ENCODE measurements around the gene NOP53.

Gene NOP53

DNA sequence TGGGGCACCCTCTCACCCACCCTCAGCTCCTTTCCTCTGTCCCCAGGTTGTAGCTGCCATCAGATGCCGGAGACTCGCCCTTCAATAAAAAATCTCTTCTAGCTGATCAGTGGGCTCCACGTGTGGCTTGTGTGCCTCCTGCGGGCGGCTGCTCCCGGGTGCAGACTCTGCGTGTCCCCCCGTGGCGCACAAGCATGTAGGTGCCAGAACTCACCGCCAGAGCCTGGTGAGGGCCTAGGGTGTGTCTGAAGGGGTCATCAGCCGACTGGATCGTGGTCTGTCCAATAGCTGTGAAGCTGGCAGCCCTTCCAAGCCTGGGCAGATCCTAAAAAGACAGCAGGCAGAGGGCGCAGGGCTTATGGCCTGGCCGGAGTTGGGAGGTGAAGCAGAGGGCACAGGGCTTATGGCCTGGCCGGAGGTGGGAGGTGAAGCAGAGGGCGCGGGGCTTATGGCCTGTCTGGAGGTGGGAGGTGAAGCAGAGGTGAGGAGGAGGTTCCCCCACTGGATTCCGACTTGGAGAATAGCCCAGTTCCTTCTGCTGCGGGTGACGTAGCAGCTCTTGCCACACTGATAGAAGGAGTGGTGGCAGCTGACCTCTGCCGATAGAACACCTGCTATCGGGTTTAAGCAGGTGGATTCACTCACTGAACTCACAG, 11.7 kb downstream of the NOP53 start:
- Histone ChIP-seq H3K4me3 (ENCODE audit: low read depth, low read length) (no peak overlapping the region), H3K27ac (ENCODE audit: extremely low read depth, low read depth, low read length) (no peak overlapping the region), H3K4me1 (ENCODE audit: control insufficient read depth, insufficient read depth, low read length) (no peaks in the 10 kb centered on the region), H3K9me3 (ENCODE audit: control insufficient read depth, insufficient read depth, low read depth, low read length) (no peaks in the 10 kb centered on the region), H3K36me3 (ENCODE audit: control insufficient read depth in 2 of 2, insufficient read depth in 1 of 2, low read length in 2 of 2) (peaks cover 30 to 69% of the 10 kb centered on the region in 2 experiments)
- CTCF ChIA-PET: interaction anchor here (0.9 to 2.1 kb wide), 3 partner anchors 9 to 44 kb away, joined by 3 to 11 read pairs (median 3); partner anchors contain the start of gene EHD2
- POLR2A ChIA-PET: interaction anchor here (0.6 to 1.3 kb wide), 2 partner anchors 8 to 14 kb away, joined by 3 read pairs; no protein-coding TSS in a partner anchor
- TF ChIP-seq ZNF76 (tag by site-specific recombination; IDR thresholded peaks at IDR 0.05; ENCODE audit: borderline replicate concordance, low read depth) (no peak), ZBTB21 (tag by site-specific recombination; IDR thresholded peaks at IDR 0.05) (no peak), ZNF585B (tag by site-specific recombination; IDR thresholded peaks at IDR 0.05) (no peak), ZNF274 (IDR thresholded peaks at IDR 0.05; ENCODE audit: low read length) (no peak), ZNF274 (tag by site-specific recombination; IDR thresholded peaks at IDR 0.05; ENCODE audit: borderline replicate concordance) (no peak), GLIS1 (tag by site-specific recombination; IDR thresholded peaks at IDR 0.05) (no peak), ZNF239 (tag by site-specific recombination; IDR thresholded peaks at IDR 0.05) (no peak), ZNF792 (tag by site-specific recombination; IDR thresholded peaks at IDR 0.05) (no peak), ZFP3 (tag by site-specific recombination; IDR thresholded peaks at IDR 0.05; ENCODE audit: low read depth) (no peak), ZNF610 (tag by site-specific recombination; IDR thresholded peaks at IDR 0.05; ENCODE audit: borderline replicate concordance) (no peak), GFI1B (tag by site-specific recombination; IDR thresholded peaks at IDR 0.05) (no peak), ZBTB1 (tag by site-specific recombination; IDR thresholded peaks at IDR 0.05) (no peak)
- TF ChIP-seq, protein P1, sequence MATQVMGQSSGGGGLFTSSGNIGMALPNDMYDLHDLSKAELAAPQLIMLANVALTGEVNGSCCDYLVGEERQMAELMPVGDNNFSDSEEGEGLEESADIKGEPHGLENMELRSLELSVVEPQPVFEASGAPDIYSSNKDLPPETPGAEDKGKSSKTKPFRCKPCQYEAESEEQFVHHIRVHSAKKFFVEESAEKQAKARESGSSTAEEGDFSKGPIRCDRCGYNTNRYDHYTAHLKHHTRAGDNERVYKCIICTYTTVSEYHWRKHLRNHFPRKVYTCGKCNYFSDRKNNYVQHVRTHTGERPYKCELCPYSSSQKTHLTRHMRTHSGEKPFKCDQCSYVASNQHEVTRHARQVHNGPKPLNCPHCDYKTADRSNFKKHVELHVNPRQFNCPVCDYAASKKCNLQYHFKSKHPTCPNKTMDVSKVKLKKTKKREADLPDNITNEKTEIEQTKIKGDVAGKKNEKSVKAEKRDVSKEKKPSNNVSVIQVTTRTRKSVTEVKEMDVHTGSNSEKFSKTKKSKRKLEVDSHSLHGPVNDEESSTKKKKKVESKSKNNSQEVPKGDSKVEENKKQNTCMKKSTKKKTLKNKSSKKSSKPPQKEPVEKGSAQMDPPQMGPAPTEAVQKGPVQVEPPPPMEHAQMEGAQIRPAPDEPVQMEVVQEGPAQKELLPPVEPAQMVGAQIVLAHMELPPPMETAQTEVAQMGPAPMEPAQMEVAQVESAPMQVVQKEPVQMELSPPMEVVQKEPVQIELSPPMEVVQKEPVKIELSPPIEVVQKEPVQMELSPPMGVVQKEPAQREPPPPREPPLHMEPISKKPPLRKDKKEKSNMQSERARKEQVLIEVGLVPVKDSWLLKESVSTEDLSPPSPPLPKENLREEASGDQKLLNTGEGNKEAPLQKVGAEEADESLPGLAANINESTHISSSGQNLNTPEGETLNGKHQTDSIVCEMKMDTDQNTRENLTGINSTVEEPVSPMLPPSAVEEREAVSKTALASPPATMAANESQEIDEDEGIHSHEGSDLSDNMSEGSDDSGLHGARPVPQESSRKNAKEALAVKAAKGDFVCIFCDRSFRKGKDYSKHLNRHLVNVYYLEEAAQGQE (tag by site-specific recombination; IDR thresholded peaks at IDR 0.05): no peak
- TF ChIP-seq, protein P2, sequence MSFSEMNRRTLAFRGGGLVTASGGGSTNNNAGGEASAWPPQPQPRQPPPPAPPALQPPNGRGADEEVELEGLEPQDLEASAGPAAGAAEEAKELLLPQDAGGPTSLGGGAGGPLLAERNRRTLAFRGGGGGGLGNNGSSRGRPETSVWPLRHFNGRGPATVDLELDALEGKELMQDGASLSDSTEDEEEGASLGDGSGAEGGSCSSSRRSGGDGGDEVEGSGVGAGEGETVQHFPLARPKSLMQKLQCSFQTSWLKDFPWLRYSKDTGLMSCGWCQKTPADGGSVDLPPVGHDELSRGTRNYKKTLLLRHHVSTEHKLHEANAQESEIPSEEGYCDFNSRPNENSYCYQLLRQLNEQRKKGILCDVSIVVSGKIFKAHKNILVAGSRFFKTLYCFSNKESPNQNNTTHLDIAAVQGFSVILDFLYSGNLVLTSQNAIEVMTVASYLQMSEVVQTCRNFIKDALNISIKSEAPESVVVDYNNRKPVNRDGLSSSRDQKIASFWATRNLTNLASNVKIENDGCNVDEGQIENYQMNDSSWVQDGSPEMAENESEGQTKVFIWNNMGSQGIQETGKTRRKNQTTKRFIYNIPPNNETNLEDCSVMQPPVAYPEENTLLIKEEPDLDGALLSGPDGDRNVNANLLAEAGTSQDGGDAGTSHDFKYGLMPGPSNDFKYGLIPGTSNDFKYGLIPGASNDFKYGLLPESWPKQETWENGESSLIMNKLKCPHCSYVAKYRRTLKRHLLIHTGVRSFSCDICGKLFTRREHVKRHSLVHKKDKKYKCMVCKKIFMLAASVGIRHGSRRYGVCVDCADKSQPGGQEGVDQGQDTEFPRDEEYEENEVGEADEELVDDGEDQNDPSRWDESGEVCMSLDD (tag by site-specific recombination; IDR thresholded peaks at IDR 0.05): no peak

DNA sequence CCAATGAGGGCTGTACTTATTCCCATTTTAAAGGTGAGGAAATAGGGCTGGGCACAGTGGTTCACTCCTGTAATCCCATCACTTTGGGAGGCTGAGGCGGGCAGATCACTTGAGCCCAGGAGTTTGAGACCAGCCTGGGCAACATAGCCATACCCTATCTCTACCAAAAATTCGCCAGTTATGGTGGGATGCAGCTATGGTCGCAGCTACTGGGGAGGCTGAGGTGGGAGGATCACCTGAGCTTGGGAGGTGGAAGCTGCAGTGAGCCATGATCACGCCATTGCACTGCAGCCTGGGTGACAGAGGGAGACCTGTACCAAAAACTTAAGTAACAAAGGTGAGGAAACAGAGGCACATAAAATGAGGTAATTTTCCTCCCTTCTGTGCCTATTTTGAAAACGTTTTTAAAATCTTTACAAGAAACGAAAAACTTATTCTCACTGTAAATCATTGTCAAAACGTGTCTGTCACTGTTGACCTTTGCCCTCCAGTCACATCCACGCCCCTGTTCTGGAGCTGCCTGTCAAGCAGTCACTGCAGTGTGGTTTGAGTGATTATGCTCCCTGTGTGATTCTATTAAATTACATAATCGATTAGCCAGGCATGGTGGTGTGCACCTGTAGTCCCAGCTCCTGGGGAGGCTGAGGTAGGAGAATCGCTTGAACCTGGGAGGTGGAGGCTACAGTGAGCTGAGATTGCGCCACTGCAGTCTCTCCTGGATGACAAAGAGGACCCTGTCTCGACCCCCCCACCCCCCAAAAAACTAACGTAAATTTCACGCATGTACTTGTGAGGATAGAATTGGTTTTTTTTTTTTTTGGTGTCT, 12.5 kb downstream of the NOP53 start:
- H3K4me3 ChIP-seq (ENCODE audit: low read depth, low read length): no peak overlapping the region
- TF ChIP-seq EGR2 (tag by site-specific recombination; IDR thresholded peaks at IDR 0.05; ENCODE audit: low read depth): no peak
- TF ChIP-seq, protein P3, sequence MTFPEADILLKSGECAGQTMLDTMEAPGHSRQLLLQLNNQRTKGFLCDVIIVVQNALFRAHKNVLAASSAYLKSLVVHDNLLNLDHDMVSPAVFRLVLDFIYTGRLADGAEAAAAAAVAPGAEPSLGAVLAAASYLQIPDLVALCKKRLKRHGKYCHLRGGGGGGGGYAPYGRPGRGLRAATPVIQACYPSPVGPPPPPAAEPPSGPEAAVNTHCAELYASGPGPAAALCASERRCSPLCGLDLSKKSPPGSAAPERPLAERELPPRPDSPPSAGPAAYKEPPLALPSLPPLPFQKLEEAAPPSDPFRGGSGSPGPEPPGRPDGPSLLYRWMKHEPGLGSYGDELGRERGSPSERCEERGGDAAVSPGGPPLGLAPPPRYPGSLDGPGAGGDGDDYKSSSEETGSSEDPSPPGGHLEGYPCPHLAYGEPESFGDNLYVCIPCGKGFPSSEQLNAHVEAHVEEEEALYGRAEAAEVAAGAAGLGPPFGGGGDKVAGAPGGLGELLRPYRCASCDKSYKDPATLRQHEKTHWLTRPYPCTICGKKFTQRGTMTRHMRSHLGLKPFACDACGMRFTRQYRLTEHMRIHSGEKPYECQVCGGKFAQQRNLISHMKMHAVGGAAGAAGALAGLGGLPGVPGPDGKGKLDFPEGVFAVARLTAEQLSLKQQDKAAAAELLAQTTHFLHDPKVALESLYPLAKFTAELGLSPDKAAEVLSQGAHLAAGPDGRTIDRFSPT (tag by site-specific recombination; IDR thresholded peaks at IDR 0.05): no peak
- TF ChIP-seq ZNF19 (tag by site-specific recombination; IDR thresholded peaks at IDR 0.05; ENCODE audit: low read depth): no peak
- no peak for TF ChIP-seq BCL11A (tag by site-specific recombination; IDR thresholded peaks at IDR 0.05; ENCODE audit: low read depth)
- TF ChIP-seq, protein P4, sequence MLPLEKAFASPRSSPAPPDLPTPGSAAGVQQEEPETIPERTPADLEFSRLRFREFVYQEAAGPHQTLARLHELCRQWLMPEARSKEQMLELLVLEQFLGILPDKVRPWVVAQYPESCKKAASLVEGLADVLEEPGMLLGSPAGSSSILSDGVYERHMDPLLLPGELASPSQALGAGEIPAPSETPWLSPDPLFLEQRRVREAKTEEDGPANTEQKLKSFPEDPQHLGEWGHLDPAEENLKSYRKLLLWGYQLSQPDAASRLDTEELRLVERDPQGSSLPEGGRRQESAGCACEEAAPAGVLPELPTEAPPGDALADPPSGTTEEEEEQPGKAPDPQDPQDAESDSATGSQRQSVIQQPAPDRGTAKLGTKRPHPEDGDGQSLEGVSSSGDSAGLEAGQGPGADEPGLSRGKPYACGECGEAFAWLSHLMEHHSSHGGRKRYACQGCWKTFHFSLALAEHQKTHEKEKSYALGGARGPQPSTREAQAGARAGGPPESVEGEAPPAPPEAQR (tag by site-specific recombination; IDR thresholded peaks at IDR 0.05): no peak
- no peak for TF ChIP-seq ZNF324 (tag by site-specific recombination; IDR thresholded peaks at IDR 0.05)
- TF ChIP-seq ZNF830 (tag by site-specific recombination; IDR thresholded peaks at IDR 0.05; ENCODE audit: low read depth): no peak
- TF ChIP-seq GLIS2 (tag by site-specific recombination; IDR thresholded peaks at IDR 0.05): no peak

More for the DNA sequence above, 12.5 kb downstream of the NOP53 start:
- no peaks in the 10 kb centered on the region for H3K9me3 ChIP-seq (ENCODE audit: control insufficient read depth, insufficient read depth, low read depth, low read length)
- ChIA-PET POLR2A (interaction anchor here (0.5 to 1.3 kb wide), 3 partner anchors 8 to 50 kb away, joined by 3 to 4 read pairs (median 3); partner anchors contain the start of gene NOP53), CTCF (interaction anchor here (1.6 to 2.1 kb wide), 2 partner anchors 8 to 31 kb away, joined by 4 to 11 read pairs; no protein-coding TSS in a partner anchor)
- no peaks in the 10 kb centered on the region for H3K4me1 ChIP-seq (ENCODE audit: control insufficient read depth, insufficient read depth, low read length)
- peaks cover 28 to 62% of the 10 kb centered on the region in 2 experiments for H3K36me3 ChIP-seq (ENCODE audit: control insufficient read depth in 2 of 2, insufficient read depth in 1 of 2, low read length in 2 of 2)
- no peak overlapping the region for H3K27ac ChIP-seq (ENCODE audit: extremely low read depth, low read depth, low read length)
